Embryonic facial prominence (tissue), 1 donor: Measurements from ENCODE around the gene FAM234B.
"Not testable (repeated sequence)": the region's sequence is repeated elsewhere in the genome, so short reads cannot be mapped to it uniquely, and the experiment has no call there.

Source experiments
- DNase-seq: peaks from one replicate; pipeline ENCODE4 v3.0.0-alpha.2; 2016; ENCODE audit errors: extremely low spot score

The FAM234B gene

GRCh38 chr12:13060581-13060980 lies 16.4 kb downstream of the FAM234B start:
- no peak for DNase-seq

GRCh38 chr12:13061377-13061776 lies 17.2 kb downstream of the FAM234B start:
- no peak for DNase-seq

- no peak for DNase-seq
Observed at GRCh38 chr12:13062669-13063068, 18.5 kb downstream of the FAM234B start.

GRCh38 chr12:13066014-13066413 lies 21.8 kb downstream of the FAM234B start:
- DNase-seq = no peak

- DNase-seq = no peak
Observed at GRCh38 chr12:13066459-13066858, 22.3 kb downstream of the FAM234B start.

- DNase-seq = no peak
Observed at GRCh38 chr12:13067322-13067721, 23.1 kb downstream of the FAM234B start.

- DNase-seq = no peak
Observed at GRCh38 chr12:13069380-13069779, 25.2 kb downstream of the FAM234B start.

- DNase-seq = no peak
Observed at GRCh38 chr12:13071305-13072280, 27.4 kb downstream of the FAM234B start.

- DNase-seq = no peak
Observed at GRCh38 chr12:13073173-13073572, 29.0 kb downstream of the FAM234B start.

- DNase-seq = no peak
Observed at GRCh38 chr12:13074396-13075117, 30.4 kb downstream of the FAM234B start.

GRCh38 chr12:13075118-13075480 lies 30.9 kb downstream of the FAM234B start:
- DNase-seq = no peak

- DNase-seq = no peak
Observed at GRCh38 chr12:13075786-13076570, 31.8 kb downstream of the FAM234B start.

- DNase-seq = no peak
Observed at GRCh38 chr12:13079440-13079906, 35.3 kb downstream of the FAM234B start.

GRCh38 chr12:13080266-13080665 lies 36.1 kb downstream of the FAM234B start:
- DNase-seq = no peak

GRCh38 chr12:13082861-13083260 lies 38.7 kb downstream of the FAM234B start:
- no peak for DNase-seq

- not testable (repeated sequence) for DNase-seq
Observed at GRCh38 chr12:13083638-13084037, 39.5 kb downstream of the FAM234B start.

- DNase-seq = no peak
Observed at GRCh38 chr12:13084898-13085640, 40.9 kb downstream of the FAM234B start.

GRCh38 chr12:13085968-13086686 lies 41.9 kb downstream of the FAM234B start:
- DNase-seq = no peak

GRCh38 chr12:13087766-13088165 lies 43.6 kb downstream of the FAM234B start:
- no peak for DNase-seq

GRCh38 chr12:13088496-13088895 lies 44.3 kb downstream of the FAM234B start:
- no peak for DNase-seq

- DNase-seq = no peak
Observed at GRCh38 chr12:13090054-13090453, 45.9 kb downstream of the FAM234B start.
